ENCODE measurements around the gene CHD8. TPM values are rescaled to one million over a fixed set of nuclear protein-coding genes. Genes with fewer than 3 reads are reported as not detected.

CHD8 gene
- total and polyA plus RNA-seq, 2 of the 13 experiments (the other 11 are each of a cell fraction or from before 2014, with no cell fraction given) = 35.1 to 79.6 TPM

DNA sequence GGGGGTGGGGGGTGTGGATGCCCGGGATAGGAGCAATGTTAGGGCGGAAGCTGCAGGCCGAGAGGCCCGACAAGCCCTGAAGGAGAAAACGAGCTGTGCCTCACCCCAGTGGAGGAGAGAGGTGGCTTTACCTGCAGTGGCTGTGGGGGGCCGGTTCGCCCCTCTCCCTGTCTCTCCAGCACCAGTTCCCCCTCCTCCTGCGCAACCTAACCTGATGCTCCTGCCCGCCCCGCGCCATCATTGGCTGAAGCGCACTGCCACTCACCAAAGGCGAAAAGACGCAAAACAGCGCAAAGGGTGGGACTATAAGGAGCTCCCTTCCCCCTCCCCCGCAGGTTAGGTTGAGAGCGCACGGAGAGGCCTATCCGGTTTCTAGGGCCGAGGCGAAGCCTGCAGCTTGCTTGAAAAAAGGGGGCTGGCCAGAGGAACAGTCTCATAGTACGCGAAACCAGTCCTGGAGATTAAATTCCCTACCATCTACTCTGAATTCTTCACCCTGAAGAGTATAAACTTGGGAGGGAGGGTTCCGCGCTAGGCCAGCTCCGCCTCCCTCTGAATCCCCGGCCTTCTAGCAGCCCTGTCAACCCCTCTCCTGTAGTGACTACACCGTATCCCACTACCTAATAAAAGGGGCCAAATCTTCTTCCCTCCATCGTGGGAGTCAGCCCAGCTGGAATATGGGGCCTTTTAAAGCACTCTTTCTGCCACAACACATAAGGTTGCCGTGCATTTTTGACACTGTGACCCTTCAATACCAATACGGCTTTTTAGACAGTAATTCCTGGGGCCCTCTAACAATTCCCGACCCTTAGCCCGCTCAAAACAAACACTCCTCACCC lies 18.6 kb downstream of the CHD8 start (continued):
- TF ChIP-seq, protein P1, sequence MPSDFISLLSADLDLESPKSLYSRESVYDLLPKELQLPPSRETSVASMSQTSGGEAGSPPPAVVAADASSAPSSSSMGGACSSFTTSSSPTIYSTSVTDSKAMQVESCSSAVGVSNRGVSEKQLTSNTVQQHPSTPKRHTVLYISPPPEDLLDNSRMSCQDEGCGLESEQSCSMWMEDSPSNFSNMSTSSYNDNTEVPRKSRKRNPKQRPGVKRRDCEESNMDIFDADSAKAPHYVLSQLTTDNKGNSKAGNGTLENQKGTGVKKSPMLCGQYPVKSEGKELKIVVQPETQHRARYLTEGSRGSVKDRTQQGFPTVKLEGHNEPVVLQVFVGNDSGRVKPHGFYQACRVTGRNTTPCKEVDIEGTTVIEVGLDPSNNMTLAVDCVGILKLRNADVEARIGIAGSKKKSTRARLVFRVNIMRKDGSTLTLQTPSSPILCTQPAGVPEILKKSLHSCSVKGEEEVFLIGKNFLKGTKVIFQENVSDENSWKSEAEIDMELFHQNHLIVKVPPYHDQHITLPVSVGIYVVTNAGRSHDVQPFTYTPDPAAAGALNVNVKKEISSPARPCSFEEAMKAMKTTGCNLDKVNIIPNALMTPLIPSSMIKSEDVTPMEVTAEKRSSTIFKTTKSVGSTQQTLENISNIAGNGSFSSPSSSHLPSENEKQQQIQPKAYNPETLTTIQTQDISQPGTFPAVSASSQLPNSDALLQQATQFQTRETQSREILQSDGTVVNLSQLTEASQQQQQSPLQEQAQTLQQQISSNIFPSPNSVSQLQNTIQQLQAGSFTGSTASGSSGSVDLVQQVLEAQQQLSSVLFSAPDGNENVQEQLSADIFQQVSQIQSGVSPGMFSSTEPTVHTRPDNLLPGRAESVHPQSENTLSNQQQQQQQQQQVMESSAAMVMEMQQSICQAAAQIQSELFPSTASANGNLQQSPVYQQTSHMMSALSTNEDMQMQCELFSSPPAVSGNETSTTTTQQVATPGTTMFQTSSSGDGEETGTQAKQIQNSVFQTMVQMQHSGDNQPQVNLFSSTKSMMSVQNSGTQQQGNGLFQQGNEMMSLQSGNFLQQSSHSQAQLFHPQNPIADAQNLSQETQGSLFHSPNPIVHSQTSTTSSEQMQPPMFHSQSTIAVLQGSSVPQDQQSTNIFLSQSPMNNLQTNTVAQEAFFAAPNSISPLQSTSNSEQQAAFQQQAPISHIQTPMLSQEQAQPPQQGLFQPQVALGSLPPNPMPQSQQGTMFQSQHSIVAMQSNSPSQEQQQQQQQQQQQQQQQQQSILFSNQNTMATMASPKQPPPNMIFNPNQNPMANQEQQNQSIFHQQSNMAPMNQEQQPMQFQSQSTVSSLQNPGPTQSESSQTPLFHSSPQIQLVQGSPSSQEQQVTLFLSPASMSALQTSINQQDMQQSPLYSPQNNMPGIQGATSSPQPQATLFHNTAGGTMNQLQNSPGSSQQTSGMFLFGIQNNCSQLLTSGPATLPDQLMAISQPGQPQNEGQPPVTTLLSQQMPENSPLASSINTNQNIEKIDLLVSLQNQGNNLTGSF (CRISPR knock-in tag; IDR thresholded peaks at IDR 0.05) = peak; percentile 76
- TF ChIP-seq ZEB1 (IDR thresholded peaks at IDR 0.05; ENCODE audit: insufficient replicate concordance, low read depth) = no peak
- TF ChIP-seq HOXA5 (CRISPR knock-in tag; IDR thresholded peaks at IDR 0.05) = peak; percentile 81; the same call in 1 of the 2 replicates
- TF ChIP-seq, protein P2, sequence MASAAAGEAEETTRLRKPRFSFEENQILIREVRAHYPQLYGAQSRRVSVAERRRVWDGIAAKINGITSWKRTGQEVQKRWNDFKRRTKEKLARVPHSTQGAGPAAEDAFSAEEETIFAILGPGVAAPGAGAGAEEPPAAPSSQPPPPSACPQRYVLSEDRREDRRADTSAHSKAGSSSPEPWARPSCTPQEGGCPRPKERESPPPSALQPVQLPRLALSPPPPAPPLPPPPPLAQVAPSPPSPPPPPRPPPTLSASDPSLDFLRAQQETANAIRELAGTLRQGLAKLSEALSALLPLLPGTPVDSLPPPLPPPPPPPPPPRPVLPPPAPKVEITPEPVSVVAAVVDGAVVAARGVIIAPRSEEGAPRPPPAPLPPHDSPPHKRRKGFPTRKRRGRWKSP (CRISPR knock-in tag; IDR thresholded peaks at IDR 0.05) = peak; percentile 87
- no peak; the same call in 1 of the 2 replicates for TF ChIP-seq MED1 (CRISPR knock-in tag; IDR thresholded peaks at IDR 0.05)
- TF ChIP-seq KDM5A (IDR thresholded peaks at IDR 0.05; ENCODE audit: borderline replicate concordance, low read length) = peak; percentile 93
- no peak for TF ChIP-seq HMGA1 (CRISPR knock-in tag; conservative IDR thresholded peaks at IDR 0.05)
- TF ChIP-seq ZNF782 (CRISPR knock-in tag; IDR thresholded peaks at IDR 0.05; ENCODE audit: borderline replicate concordance) = peak; percentile 54; the same call in 1 of the 2 replicates
- TF ChIP-seq ONECUT2 (CRISPR knock-in tag; IDR thresholded peaks at IDR 0.05) = no peak
- no peak for TF ChIP-seq FOXM1 (CRISPR knock-in tag; IDR thresholded peaks at IDR 0.05)
- peak; percentile 83 for TF ChIP-seq ZNF331 (CRISPR knock-in tag; IDR thresholded peaks at IDR 0.05)
- TF ChIP-seq ZNF24 (IDR thresholded peaks at IDR 0.05) = no peak
- TF ChIP-seq SCMH1 (CRISPR knock-in tag; IDR thresholded peaks at IDR 0.05; ENCODE audit: borderline replicate concordance) = no peak
- TF ChIP-seq TBX2 (CRISPR knock-in tag; IDR thresholded peaks at IDR 0.05; ENCODE audit: borderline replicate concordance) = peak; percentile 89; the same call in 1 of the 2 replicates
- peak; percentile 78 for TF ChIP-seq RBFOX2 (IDR thresholded peaks at IDR 0.05; ENCODE audit: low read depth, low read length)
